ENCODE data around the gene MTARC2. TPM values are rescaled to one million over a fixed set of nuclear protein-coding genes. Genes with fewer than 3 reads are reported as not detected.
A peak's percentile ranks its signal among the peaks of the same experiment; 100 is the strongest.

The MTARC2 gene
- total RNA-seq, 1 experiment from 2014 or later: 5.4 TPM

GRCh38 chr1:220791285-220791684 lies 43.2 kb downstream of the MTARC2 start:
- Histone ChIP-seq H3K27ac (no peak overlapping the region), H3K9me3 (replicated peaks) (no peaks in the 10 kb centered on the region; the same call in 1 of the 2 replicates), H3K27me3 (no peaks in the 10 kb centered on the region), H3K4me3 (no peak overlapping the region), H3K4me1 (no peaks in the 10 kb centered on the region), H3K36me3 (no peaks in the 10 kb centered on the region)
- no peak for DNase-seq

GRCh38 chr1:220791956-220792355 lies 43.8 kb downstream of the MTARC2 start:
- no peaks in the 10 kb centered on the region for H3K36me3 ChIP-seq
- H3K4me3 ChIP-seq: no peak overlapping the region
- no peaks in the 10 kb centered on the region for H3K4me1 ChIP-seq
- no peaks in the 10 kb centered on the region for H3K27me3 ChIP-seq
- H3K27ac ChIP-seq: no peak overlapping the region
- DNase-seq: no peak
- H3K9me3 ChIP-seq (replicated peaks): no peaks in the 10 kb centered on the region; the same call in 1 of the 2 replicates

- no peaks in the 10 kb centered on the region for H3K27me3 ChIP-seq
- no peak overlapping the region for H3K27ac ChIP-seq
- no peak for DNase-seq
- no peaks in the 10 kb centered on the region for H3K9me3 ChIP-seq (replicated peaks)
- H3K4me1 ChIP-seq: no peaks in the 10 kb centered on the region
- no peak overlapping the region for H3K4me3 ChIP-seq
- no peaks in the 10 kb centered on the region for H3K36me3 ChIP-seq
Measured at GRCh38 chr1:220796530-220796929, 48.4 kb downstream of the MTARC2 start.

GRCh38 chr1:220797044-220797443 lies 48.9 kb downstream of the MTARC2 start:
- no peaks in the 10 kb centered on the region for H3K27me3 ChIP-seq
- H3K27ac ChIP-seq: no peak overlapping the region
- H3K36me3 ChIP-seq: no peaks in the 10 kb centered on the region
- no peak overlapping the region for H3K4me3 ChIP-seq
- DNase-seq: no peak
- H3K4me1 ChIP-seq: no peaks in the 10 kb centered on the region
- H3K9me3 ChIP-seq (replicated peaks): no peaks in the 10 kb centered on the region

GRCh38 chr1:220797553-220797952 lies 49.4 kb downstream of the MTARC2 start:
- DNase-seq: no peak
- no peaks in the 10 kb centered on the region for H3K36me3 ChIP-seq
- no peaks in the 10 kb centered on the region for H3K9me3 ChIP-seq (replicated peaks)
- no peaks in the 10 kb centered on the region for H3K4me1 ChIP-seq
- no peaks in the 10 kb centered on the region for H3K27me3 ChIP-seq
- no peak overlapping the region for H3K27ac ChIP-seq
- H3K4me3 ChIP-seq: no peak overlapping the region

- Histone ChIP-seq H3K36me3 (no peaks in the 10 kb centered on the region), H3K9me3 (replicated peaks) (no peaks in the 10 kb centered on the region)
- DNase-seq: no peak
Measured at GRCh38 chr1:220798338-220798737, 50.2 kb downstream of the MTARC2 start.

GRCh38 chr1:220800262-220800661 lies 52.1 kb downstream of the MTARC2 start:
- Histone ChIP-seq H3K9me3 (replicated peaks) (no peaks in the 10 kb centered on the region), H3K27me3 (no peaks in the 10 kb centered on the region), H3K4me1 (no peaks in the 10 kb centered on the region), H3K27ac (no peak overlapping the region), H3K4me3 (no peak overlapping the region), H3K36me3 (no peaks in the 10 kb centered on the region)
- DNase-seq: no peak

More at GRCh38 chr1:220798338-220798737, 50.2 kb downstream of the MTARC2 start:
- H3K27ac ChIP-seq: no peak overlapping the region
- no peak overlapping the region for H3K4me3 ChIP-seq
- H3K27me3 ChIP-seq: no peaks in the 10 kb centered on the region
- no peaks in the 10 kb centered on the region for H3K4me1 ChIP-seq

GRCh38 chr1:220803401-220804201 lies 55.5 kb downstream of the MTARC2 start:
- Histone ChIP-seq H3K27me3 (no peaks in the 10 kb centered on the region), H3K4me1 (no peaks in the 10 kb centered on the region), H3K27ac (no peak overlapping the region), H3K4me3 (peak overlapping the region; percentile 3; the same call in 1 of the 2 replicates), H3K9me3 (replicated peaks) (no peaks in the 10 kb centered on the region), H3K36me3 (no peaks in the 10 kb centered on the region)
- peak in 1 of 2 experiments; percentile 72 for DNase-seq

GRCh38 chr1:220804202-220804586 lies 56.1 kb downstream of the MTARC2 start:
- Histone ChIP-seq H3K4me3 (peak overlapping the region; percentile 3; the same call in 1 of the 2 replicates), H3K4me1 (peaks cover 2% of the 10 kb centered on the region; the same call in 1 of the 2 replicates), H3K27ac (no peak overlapping the region), H3K27me3 (no peaks in the 10 kb centered on the region), H3K9me3 (replicated peaks) (no peaks in the 10 kb centered on the region), H3K36me3 (no peaks in the 10 kb centered on the region)
- DNase-seq: no peak

GRCh38 chr1:220806408-220806807 lies 58.3 kb downstream of the MTARC2 start:
- Histone ChIP-seq H3K36me3 (no peaks in the 10 kb centered on the region), H3K4me1 (peaks cover 7% of the 10 kb centered on the region; the same call in 1 of the 2 replicates), H3K27me3 (no peaks in the 10 kb centered on the region), H3K27ac (no peak overlapping the region), H3K9me3 (replicated peaks) (no peaks in the 10 kb centered on the region), H3K4me3 (no peak overlapping the region)
- DNase-seq: no peak

GRCh38 chr1:220807726-220808125 lies 59.6 kb downstream of the MTARC2 start:
- Histone ChIP-seq H3K27me3 (no peaks in the 10 kb centered on the region), H3K27ac (no peak overlapping the region), H3K4me3 (no peak overlapping the region), H3K9me3 (replicated peaks) (no peaks in the 10 kb centered on the region), H3K36me3 (no peaks in the 10 kb centered on the region), H3K4me1 (peaks cover 7% of the 10 kb centered on the region; the same call in 1 of the 2 replicates)
- DNase-seq: no peak

- H3K4me1 ChIP-seq: peaks cover 7% of the 10 kb centered on the region; the same call in 1 of the 2 replicates
- H3K36me3 ChIP-seq: no peaks in the 10 kb centered on the region
- H3K27ac ChIP-seq: no peak overlapping the region
- H3K27me3 ChIP-seq: no peaks in the 10 kb centered on the region
- no peaks in the 10 kb centered on the region for H3K9me3 ChIP-seq (replicated peaks)
- no peak overlapping the region for H3K4me3 ChIP-seq
- peak; percentile 50 to 58 for DNase-seq
Measured at GRCh38 chr1:220808345-220809186, 60.4 kb downstream of the MTARC2 start.

GRCh38 chr1:220809187-220809550 lies 61.0 kb downstream of the MTARC2 start:
- H3K4me3 ChIP-seq: no peak overlapping the region
- no peak for DNase-seq
- H3K9me3 ChIP-seq (replicated peaks): no peaks in the 10 kb centered on the region
- no peak overlapping the region for H3K27ac ChIP-seq
- no peaks in the 10 kb centered on the region for H3K36me3 ChIP-seq
- no peaks in the 10 kb centered on the region for H3K27me3 ChIP-seq
- peaks cover 7% of the 10 kb centered on the region; the same call in 1 of the 2 replicates for H3K4me1 ChIP-seq

GRCh38 chr1:220809704-220810103 lies 61.6 kb downstream of the MTARC2 start:
- Histone ChIP-seq H3K36me3 (no peaks in the 10 kb centered on the region), H3K27me3 (no peaks in the 10 kb centered on the region; the same call in 1 of the 2 replicates), H3K4me1 (peaks cover 7% of the 10 kb centered on the region; the same call in 1 of the 2 replicates), H3K9me3 (replicated peaks) (no peaks in the 10 kb centered on the region), H3K27ac (no peak overlapping the region), H3K4me3 (no peak overlapping the region)
- no peak for DNase-seq

GRCh38 chr1:220810179-220810653 lies 62.1 kb downstream of the MTARC2 start:
- Histone ChIP-seq H3K27me3 (no peaks in the 10 kb centered on the region; the same call in 1 of the 2 replicates), H3K4me3 (no peak overlapping the region), H3K27ac (no peak overlapping the region), H3K9me3 (replicated peaks) (no peaks in the 10 kb centered on the region), H3K36me3 (no peaks in the 10 kb centered on the region), H3K4me1 (peaks cover 7% of the 10 kb centered on the region; the same call in 1 of the 2 replicates)
- peak; percentile 83 to 91 for DNase-seq
